H1 (cell line): ENCODE measurements around the gene USP13. TPM values are rescaled to one million over a fixed set of nuclear protein-coding genes. Genes with fewer than 3 reads are reported as not detected.

Experiments
- CTCF ChIA-PET: fragments of 300-600 bp; sonication (Branson Sonifier 250); formaldehyde crosslinking; loops from one replicate; lab custom pipeline; 2021; ENCODE audit not compliant: partially characterized antibody; lab: Charles Lee
- POLR2A ChIA-PET: fragments of 300-600 bp; sonication (Branson Sonifier 250); formaldehyde crosslinking; loops from one replicate; lab custom pipeline; 2021; ENCODE audit warnings: inconsistent platforms; ENCODE audit not compliant: partially characterized antibody; lab: Charles Lee
- DNase-seq, 2 experiments: peaks; one replicate each; pipeline versions ENCODE4 v3.0.0 to v3.0.0-alpha.2; 2010 to 2022; ENCODE audit warnings: low spot score in 2 of 2, low read depth in 1 of 2, mixed read lengths in 1 of 2
- FAIRE-seq: peaks from 2 replicates; lab custom pipeline; 2011; peaks lifted over from hg19 to GRCh38; lab: Jason Lieb, UNC
- H2AFZ ChIP-seq: 2 replicates; pipeline ENCODE4 v1.8.1; 2012; ENCODE audit warnings: low read length, inconsistent platforms
- H2AK5ac ChIP-seq: 2 replicates; pipeline ENCODE4 v1.6.1; 2013; ENCODE audit warnings: low read depth, low read length
- H2BK120ac ChIP-seq: replicated peaks from 2 replicates; pipeline ENCODE3; 2013; ENCODE audit warnings: low read depth, low read length, inconsistent platforms
- H2BK12ac ChIP-seq: 2 replicates; pipeline ENCODE4 v1.6.1; 2013; ENCODE audit warnings: low read depth, low read length
- H2BK15ac ChIP-seq: 2 replicates; pipeline ENCODE4 v1.6.1; 2013; ENCODE audit warnings: low read length
- H2BK20ac ChIP-seq: 2 replicates; pipeline ENCODE4 v1.6.1; 2013; ENCODE audit warnings: low read length
- H2BK5ac ChIP-seq: 2 replicates; pipeline ENCODE4 v1.6.1; 2013; ENCODE audit warnings: low read depth, low read length
- H3K14ac ChIP-seq: 2 replicates; pipeline ENCODE4 v1.6.1; 2013; ENCODE audit warnings: inconsistent platforms; ENCODE audit not compliant: insufficient read length
- H3K18ac ChIP-seq: 2 replicates; pipeline ENCODE4 v1.6.1; 2013; ENCODE audit warnings: low read length; ENCODE audit errors: extremely low read depth
- H3K23ac ChIP-seq: 2 replicates; pipeline ENCODE4 v1.6.1; 2013; ENCODE audit warnings: inconsistent platforms; ENCODE audit not compliant: insufficient read length
- H3K23me2 ChIP-seq: 2 replicates; pipeline ENCODE4 v1.6.1; 2013; ENCODE audit warnings: low read depth, low read length
- H3K27ac ChIP-seq: 2 replicates; pipeline ENCODE4 v1.6.1; 2011; ENCODE audit warnings: low read depth, low read length, inconsistent platforms
- H3K27me3 ChIP-seq, 4 experiments: replicated peaks in 1 of 4; 1 replicate in 1 of 4; 2 replicates in 3 of 4; pipeline versions ENCODE4 v1.6.1 to v1.8.1; 2011 to 2013; ENCODE audit warnings: low read length in 3 of 4, mild to moderate bottlenecking in 3 of 4, inconsistent platforms in 2 of 4, mixed read lengths in 2 of 4, moderate library complexity in 1 of 4; ENCODE audit not compliant: control insufficient read depth in 3 of 4, insufficient read depth in 3 of 4; ENCODE audit errors: extremely low read depth in 1 of 4
- H3K36me3 ChIP-seq, 4 experiments: 2 replicates each; pipeline versions ENCODE4 v1.6.1 to v1.8.1; 2011 to 2013; ENCODE audit warnings: mild to moderate bottlenecking in 4 of 4, low read length in 3 of 4, moderate library complexity in 2 of 4, control low read depth in 1 of 4, inconsistent platforms in 1 of 4; ENCODE audit not compliant: insufficient read depth in 4 of 4, control insufficient read depth in 2 of 4
- H3K4ac ChIP-seq: replicated peaks from 2 replicates; pipeline ENCODE3; 2013; ENCODE audit warnings: low read length, low read depth, mixed read lengths, inconsistent platforms; ENCODE audit not compliant: insufficient read length
- H3K4me1 ChIP-seq, 4 experiments: replicated peaks in 1 of 4; 1 replicate in 1 of 4; 2 replicates in 3 of 4; pipeline versions ENCODE4 v1.6.1 to v1.8.1; 2011 to 2013; ENCODE audit warnings: low read length in 3 of 4, inconsistent platforms in 2 of 4, mixed read lengths in 1 of 4; ENCODE audit not compliant: insufficient read depth in 4 of 4, control insufficient read depth in 3 of 4
- H3K4me2 ChIP-seq, 2 experiments: 2 replicates each; pipeline versions ENCODE4 v1.6.1 to v1.8.1; 2011 to 2013; ENCODE audit warnings: low read depth in 2 of 2, low read length in 2 of 2, control low read depth in 1 of 2, inconsistent platforms in 1 of 2, mild to moderate bottlenecking in 1 of 2; ENCODE audit not compliant: insufficient read depth in 1 of 2
- H3K4me3 ChIP-seq, 4 experiments: fragments of 200-600, 300-600 bp in 1 of 4; sonication (generic), shearing (Covaris generic), sonication (Bioruptor Twin) in 1 of 4; 2 replicates each; pipeline versions ENCODE4 v1.5.1 to v1.8.1; 2011 to 2016; ENCODE audit warnings: low read length in 4 of 4, low read depth in 3 of 4, control low read depth in 2 of 4, inconsistent platforms in 2 of 4, mild to moderate bottlenecking in 2 of 4, mixed read lengths in 1 of 4, moderate library complexity in 1 of 4; ENCODE audit not compliant: insufficient read depth in 2 of 4; ENCODE audit errors: extremely low read depth in 1 of 4
- H3K56ac ChIP-seq: replicated peaks from 2 replicates; pipeline ENCODE3; 2013; ENCODE audit warnings: low read depth, mild to moderate bottlenecking, mixed read lengths, low read length, inconsistent platforms; ENCODE audit not compliant: insufficient read length
- H3K79me1 ChIP-seq: 2 replicates; pipeline ENCODE4 v1.6.1; 2013; ENCODE audit warnings: low read depth, low read length, control low read depth
- H3K79me2 ChIP-seq, 2 experiments: 2 replicates each; pipeline versions ENCODE4 v1.6.1 to v1.8.1; 2012 to 2013; ENCODE audit warnings: low read length in 2 of 2, mild to moderate bottlenecking in 2 of 2, inconsistent platforms in 1 of 2; ENCODE audit not compliant: insufficient read depth in 2 of 2, control insufficient read depth in 1 of 2
- H3K9ac ChIP-seq, 4 experiments: replicated peaks in 1 of 4; 1 replicate in 1 of 4; 2 replicates in 3 of 4; pipeline versions ENCODE4 v1.6.1 to v1.8.1; 2011 to 2013; ENCODE audit warnings: low read depth in 3 of 4, low read length in 3 of 4, control low read depth in 2 of 4, mild to moderate bottlenecking in 2 of 4, moderate library complexity in 2 of 4, inconsistent platforms in 1 of 4; ENCODE audit errors: extremely low read depth in 1 of 4
- H3K9me3 ChIP-seq, 2 experiments: 2 replicates each; pipeline versions ENCODE4 v1.6.1 to v1.8.1; 2012 to 2013; ENCODE audit warnings: mild to moderate bottlenecking in 2 of 2, moderate library complexity in 2 of 2, control low read depth in 1 of 2, inconsistent platforms in 1 of 2, low read depth in 1 of 2, low read length in 1 of 2, mixed read lengths in 1 of 2; ENCODE audit not compliant: insufficient read depth in 2 of 2
- H4K20me1 ChIP-seq, 2 experiments: replicated peaks in 1 of 2; 2 replicates each; pipeline versions ENCODE3 to v1.8.1; 2011 to 2013; ENCODE audit warnings: inconsistent platforms in 2 of 2, low read length in 2 of 2, mild to moderate bottlenecking in 1 of 2; ENCODE audit not compliant: insufficient read depth in 2 of 2, control insufficient read depth in 1 of 2
- H4K5ac ChIP-seq: 2 replicates; pipeline ENCODE4 v1.6.1; 2013; ENCODE audit warnings: low read length, low read depth, mixed read lengths, inconsistent platforms; ENCODE audit not compliant: insufficient read length
- H4K8ac ChIP-seq: 2 replicates; pipeline ENCODE4 v1.8.0; 2013; ENCODE audit warnings: mild to moderate bottlenecking, moderate library complexity, low read length, inconsistent platforms; ENCODE audit not compliant: insufficient read depth; ENCODE audit errors: extremely low read depth
- H4K91ac ChIP-seq: replicated peaks from 2 replicates; pipeline ENCODE3; 2013; ENCODE audit warnings: low read length, mixed read lengths, inconsistent platforms; ENCODE audit not compliant: insufficient read length
- CEBPB ChIP-seq: IDR thresholded peaks from 2 replicates; pipeline ENCODE4 v1.6.1; 2012; ENCODE audit warnings: low read depth, low read length
- POU5F1 ChIP-seq: IDR thresholded peaks from 2 replicates; pipeline ENCODE4 v1.6.1; 2011; ENCODE audit warnings: low read depth, mild to moderate bottlenecking, low read length, moderate library complexity
- SRF ChIP-seq: IDR thresholded peaks from 2 replicates; pipeline ENCODE4 v1.6.1; 2011; ENCODE audit warnings: mild to moderate bottlenecking, low read depth, low read length, moderate library complexity
- TAF7 ChIP-seq: optimal IDR thresholded peaks from 2 replicates; pipeline ENCODE3; 2011; ENCODE audit warnings: low read depth, mild to moderate bottlenecking, inconsistent platforms, low read length, moderate library complexity, borderline replicate concordance
- WGBS, 2 experiments: shearing (Covaris generic) in 1 of 2; methylation state at CpG; one replicate each; pipeline versions ENCODE4 v1.1.6 to v1.1.7; 2013 to 2015; ENCODE audit warnings: low lambda C conversion rate in 2 of 2, mixed read lengths in 2 of 2, inconsistent platforms in 1 of 2, low coverage in 1 of 2, missing lambda C conversion rate in 1 of 2; ENCODE audit not compliant: insufficient replicate concordance in 2 of 2, insufficient coverage in 1 of 2, insufficient read length in 1 of 2; ENCODE audit errors: extremely low coverage in 1 of 2, missing lambda C conversion rate in 1 of 2; 5-methylcytosine and 5-hydroxymethylcytosine counted together
- polyA plus RNA-seq, 7 experiments: library from polyadenylated mRNA; depleted of rRNA in 3 of 7; stranded (reverse) in 5 of 7; unstranded in 2 of 7; fragments of >200 nt in 5 of 7; fragments of 200-250 nt in 2 of 7; gene quantifications; 1 replicate in 5 of 7; 2 replicates in 1 of 7; 4 replicates in 1 of 7; pipeline versions ENCODE4 v1.2.1 to v1.2.3, GENCODE V29; 2011 to 2013; ENCODE audit warnings: missing spikeins in 2 of 7, mixed read lengths in 2 of 7
- total RNA-seq: library from RNA; stranded (reverse); fragmentation: NEBNext Ultra II Directional; extraction: Animal tissue kit (Norgen Biotek cat#: 25700); gene quantifications from 2 replicates; pipeline ENCODE4 v1.2.1, GENCODE V29; 2021

USP13 gene
- total and polyA plus RNA-seq, 2 of the 8 experiments (the other 6 are each of a cell fraction or from before 2014, with no cell fraction given): 7.9 to 25.9 TPM

GRCh38 chr3:179603321-179603720 lies 49.5 kb upstream of the USP13 start:
- no peak for DNase-seq
- H3K4me3 ChIP-seq: peak overlapping the region in 3 of 4 experiments; percentile 81 to 98 (median 98); a peak in 4 of 8 replicates
- H4K20me1 ChIP-seq: no peaks in the 10 kb centered on the region
- no peak for TF ChIP-seq POU5F1
- TF ChIP-seq TAF7: no peak
- no peak for TF ChIP-seq SRF
- no peak for TF ChIP-seq CEBPB
- H3K27ac ChIP-seq: no peak overlapping the region
- H3K27me3 ChIP-seq: no peaks in the 10 kb centered on the region
- H2BK20ac ChIP-seq: no peak overlapping the region
- H2BK15ac ChIP-seq: no peak overlapping the region
- no peak overlapping the region for H2AK5ac ChIP-seq
- peaks cover 4% of the 10 kb centered on the region for H3K23me2 ChIP-seq
- no peak overlapping the region for H2BK5ac ChIP-seq
- no peak overlapping the region for H3K4ac ChIP-seq
- H3K9me3 ChIP-seq: no peaks in the 10 kb centered on the region
- H3K56ac ChIP-seq: no peak overlapping the region
- FAIRE-seq: no peak
- H3K4me2 ChIP-seq: peak overlapping the region; percentile 60 to 79; a peak in 3 of 4 replicates
- H3K14ac ChIP-seq: no peak overlapping the region
- no peak overlapping the region for H3K18ac ChIP-seq
- H3K4me1 ChIP-seq: no peaks in the 10 kb centered on the region
- H3K79me1 ChIP-seq: no peaks in the 10 kb centered on the region
- WGBS, 2 experiments: 86% methylated on average over 4 of the region's 4 CpGs; no CpG with 5 or more reads in 1 of the 2 experiments
- H4K5ac ChIP-seq: no peak overlapping the region
- H2BK120ac ChIP-seq: no peak overlapping the region
- ChIA-PET POLR2A (interaction anchor here (0.6 to 1.5 kb wide), 6 partner anchors 9 to 42 kb away, joined by 3 to 6 read pairs (median 3); partner anchors contain the start of gene ACTL6A), CTCF (interaction anchor here (0.6 to 1.3 kb wide), 3 partner anchors 9 to 158 kb away, joined by 3 to 5 read pairs (median 5); no protein-coding TSS in a partner anchor)
- H3K9ac ChIP-seq: no peak overlapping the region
- H3K23ac ChIP-seq: no peak overlapping the region
- H4K91ac ChIP-seq: no peak overlapping the region
- H2BK12ac ChIP-seq: no peak overlapping the region
- H3K79me2 ChIP-seq: peaks cover 0 to 44% of the 10 kb centered on the region in 2 experiments; a peak in 2 of 4 replicates
- H2AFZ ChIP-seq: no peak overlapping the region
- H4K8ac ChIP-seq: no peak overlapping the region
- peaks cover 6 to 45% (median 25%) of the 10 kb centered on the region in 4 experiments for H3K36me3 ChIP-seq
